HepG2 (cell line): Measurements from ENCODE around the gene LRRC45. TPM values are rescaled to one million over a fixed set of nuclear protein-coding genes. Genes with fewer than 3 reads are reported as not detected.

ENCODE experiments used
- EEA1 ChIP-seq: sonication (generic); formaldehyde crosslinking; IDR thresholded peaks from 2 replicates; pipeline ENCODE4 v1.5.1; 2020; ENCODE audit warnings: mild to moderate bottlenecking, missing genetic modification reagents, borderline replicate concordance
- FOSL1 ChIP-seq: sonication (generic); formaldehyde crosslinking; IDR thresholded peaks from 2 replicates; pipeline ENCODE4 v1.9.0; 2021; ENCODE audit warnings: missing genetic modification reagents, borderline replicate concordance
- GATA4 ChIP-seq: sonication (generic); IDR thresholded peaks from 2 replicates; pipeline ENCODE4 v1.6.1; 2016; ENCODE audit warnings: antibody characterized with exemption, low read depth, borderline replicate concordance
- KLF6 ChIP-seq: IDR thresholded peaks from 2 replicates; pipeline ENCODE4 v1.8.0; 2016; ENCODE audit warnings: missing biosample characterization, missing genetic modification reagents
- MED13 ChIP-seq: sonication (generic); formaldehyde crosslinking; IDR thresholded peaks from 2 replicates; pipeline ENCODE4 v1.5.0; 2020; ENCODE audit warnings: missing genetic modification reagents
- PAXIP1 ChIP-seq: sonication (generic); formaldehyde crosslinking; conservative IDR thresholded peaks from 2 replicates; pipeline ENCODE4 v1.4.0; 2020; ENCODE audit warnings: mild to moderate bottlenecking, missing genetic modification reagents, moderate library complexity
- POLR2G ChIP-seq: fragments of 200-400 bp; formaldehyde crosslinking; IDR thresholded peaks from 2 replicates; pipeline ENCODE4 v1.6.1; 2018; ENCODE audit warnings: mild to moderate bottlenecking, low read depth, low read length, moderate library complexity
- RORA ChIP-seq: sonication (generic); formaldehyde crosslinking; IDR thresholded peaks from 2 replicates; pipeline ENCODE4 v1.5.0; 2020; ENCODE audit warnings: mild to moderate bottlenecking, missing genetic modification reagents, moderate library complexity
- STAT6 ChIP-seq: sonication (generic); formaldehyde crosslinking; IDR thresholded peaks from 2 replicates; pipeline ENCODE4 v1.4.0; 2020; ENCODE audit warnings: missing genetic modification reagents, mild to moderate bottlenecking, borderline replicate concordance
- ZBTB2 ChIP-seq: sonication (generic); formaldehyde crosslinking; IDR thresholded peaks from 2 replicates; pipeline ENCODE4 v1.8.0; 2022; ENCODE audit warnings: low read depth, missing genetic modification reagents
- ZBTB7A ChIP-seq: sonication (generic); formaldehyde crosslinking; IDR thresholded peaks from 2 replicates; pipeline ENCODE4 v1.8.0; 2022; ENCODE audit warnings: mild to moderate bottlenecking, missing genetic modification reagents
- ZNF12 ChIP-seq: sonication (generic); formaldehyde crosslinking; IDR thresholded peaks from 2 replicates; pipeline ENCODE4 v1.5.0; 2020; ENCODE audit warnings: missing genetic modification reagents
- ZNF350 ChIP-seq: sonication (generic); formaldehyde crosslinking; IDR thresholded peaks from 2 replicates; pipeline ENCODE4 v1.4.0; 2020; ENCODE audit warnings: mild to moderate bottlenecking, low read depth, missing genetic modification reagents, borderline replicate concordance
- ZNF510 ChIP-seq: sonication (generic); formaldehyde crosslinking; IDR thresholded peaks from 2 replicates; pipeline ENCODE4 v1.4.0; 2020; ENCODE audit warnings: low read depth, mild to moderate bottlenecking, missing genetic modification reagents
- ZNF749 ChIP-seq: sonication (generic); formaldehyde crosslinking; IDR thresholded peaks from 2 replicates; pipeline ENCODE4 v1.8.0; 2022; ENCODE audit warnings: mild to moderate bottlenecking, missing genetic modification reagents, moderate library complexity, borderline replicate concordance
- ZNF841 ChIP-seq: sonication (generic); formaldehyde crosslinking; IDR thresholded peaks from 2 replicates; pipeline ENCODE4 v1.8.1; 2023; ENCODE audit warnings: missing genetic modification reagents, borderline replicate concordance
- ZSCAN30 ChIP-seq: sonication (generic); formaldehyde crosslinking; IDR thresholded peaks from 2 replicates; pipeline ENCODE4 v1.5.0; 2020; ENCODE audit warnings: mild to moderate bottlenecking, missing genetic modification reagents
- polyA plus RNA-seq, 8 experiments: library from polyadenylated mRNA; depleted of rRNA in 3 of 8; stranded (reverse) in 7 of 8; unstranded in 1 of 8; fragments of >200 nt; fragmentation: Illumina TruSeq in 4 of 8; extraction: Trizol in 4 of 8; gene quantifications; 2 replicates each; pipeline versions ENCODE4 v1.2.1 to v1.2.3, GENCODE V29; 2011 to 2016; ENCODE audit warnings: low read depth in 4 of 8, missing spikeins in 1 of 8, mixed read lengths in 1 of 8; ENCODE audit not compliant: insufficient read depth in 1 of 8
- total RNA-seq, 5 experiments: library from RNA; depleted of rRNA; stranded (reverse); fragments of >200 nt; fragmentation: Illumina TruSeq; extraction: Trizol; gene quantifications; 2 replicates each; pipeline ENCODE4 v1.2.3, GENCODE V29; 2016; ENCODE audit warnings: low read depth in 1 of 5
- TF ChIP-seq, protein P1 (sequence below): sonication (generic); formaldehyde crosslinking; IDR thresholded peaks from 2 replicates; pipeline ENCODE4 v1.4.0; 2020; ENCODE audit warnings: low read depth, mild to moderate bottlenecking, missing genetic modification reagents
- TF ChIP-seq, protein P2 (sequence below): sonication (generic); formaldehyde crosslinking; IDR thresholded peaks from 2 replicates; pipeline ENCODE4 v1.4.0; 2020; ENCODE audit warnings: mild to moderate bottlenecking, missing genetic modification reagents

LRRC45 gene
- total and polyA plus RNA-seq, 2 of the 13 experiments (the other 11 are each of a cell fraction or from before 2014, with no cell fraction given) = 11.6 to 48.1 TPM

- TF ChIP-seq GATA4 (peak; percentile 44), ZNF350 (peak; percentile 79), EEA1 (peak; percentile 98), ZBTB7A (CRISPR knock-in tag) (peak; percentile 100), ZNF749 (peak; percentile 98), ZBTB2 (CRISPR knock-in tag) (peak; percentile 87), RORA (no peak), POLR2G (peak; percentile 73), STAT6 (CRISPR knock-in tag) (peak; percentile 6; the same call in 1 of the 2 replicates), PAXIP1 (CRISPR knock-in tag) (peak; percentile 95), FOSL1 (CRISPR knock-in tag) (peak; percentile 9; the same call in 1 of the 2 replicates), ZNF841 (CRISPR knock-in tag) (peak; percentile 92; the same call in 1 of the 2 replicates), KLF6 (CRISPR knock-in tag) (peak; percentile 98), ZNF510 (CRISPR knock-in tag) (peak; percentile 92), ZSCAN30 (CRISPR knock-in tag) (peak; percentile 88), MED13 (CRISPR knock-in tag) (peak; percentile 88), ZNF12 (CRISPR knock-in tag) (peak; percentile 68)
- TF ChIP-seq, protein P1, sequence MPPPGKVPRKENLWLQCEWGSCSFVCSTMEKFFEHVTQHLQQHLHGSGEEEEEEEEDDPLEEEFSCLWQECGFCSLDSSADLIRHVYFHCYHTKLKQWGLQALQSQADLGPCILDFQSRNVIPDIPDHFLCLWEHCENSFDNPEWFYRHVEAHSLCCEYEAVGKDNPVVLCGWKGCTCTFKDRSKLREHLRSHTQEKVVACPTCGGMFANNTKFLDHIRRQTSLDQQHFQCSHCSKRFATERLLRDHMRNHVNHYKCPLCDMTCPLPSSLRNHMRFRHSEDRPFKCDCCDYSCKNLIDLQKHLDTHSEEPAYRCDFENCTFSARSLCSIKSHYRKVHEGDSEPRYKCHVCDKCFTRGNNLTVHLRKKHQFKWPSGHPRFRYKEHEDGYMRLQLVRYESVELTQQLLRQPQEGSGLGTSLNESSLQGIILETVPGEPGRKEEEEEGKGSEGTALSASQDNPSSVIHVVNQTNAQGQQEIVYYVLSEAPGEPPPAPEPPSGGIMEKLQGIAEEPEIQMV = peak; percentile 93; the same call in 1 of the 2 replicates
- TF ChIP-seq, protein P2, sequence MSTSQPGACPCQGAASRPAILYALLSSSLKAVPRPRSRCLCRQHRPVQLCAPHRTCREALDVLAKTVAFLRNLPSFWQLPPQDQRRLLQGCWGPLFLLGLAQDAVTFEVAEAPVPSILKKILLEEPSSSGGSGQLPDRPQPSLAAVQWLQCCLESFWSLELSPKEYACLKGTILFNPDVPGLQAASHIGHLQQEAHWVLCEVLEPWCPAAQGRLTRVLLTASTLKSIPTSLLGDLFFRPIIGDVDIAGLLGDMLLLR (CRISPR knock-in tag) = peak; percentile 95
These were observed 30.6 kb upstream of the LRRC45 start (continued) for GRCh38 chr17:81992306-81993102.
